Skeletal muscle tissue (tissue), 4 donors: ENCODE measurements around the gene FAM184B. TPM values are rescaled to one million over a fixed set of nuclear protein-coding genes. Genes with fewer than 3 reads are reported as not detected.
A peak's percentile ranks its signal among the peaks of the same experiment; 100 is the strongest.

Experiments
- H3K27ac ChIP-seq: one replicate; pipeline ENCODE4 v1.7.0; 2013; ENCODE audit warnings: mild to moderate bottlenecking, low read depth, low read length, inconsistent platforms
- H3K27me3 ChIP-seq, 3 donors: one replicate each; pipeline ENCODE4 v1.7.0; 2013; ENCODE audit warnings: low read length in 3 of 3; ENCODE audit not compliant: control insufficient read depth in 3 of 3, insufficient read depth in 3 of 3
- H3K36me3 ChIP-seq, 3 donors: one replicate each; pipeline ENCODE4 v1.7.0; 2013; ENCODE audit warnings: low read length in 3 of 3; ENCODE audit not compliant: control insufficient read depth in 3 of 3, insufficient read depth in 3 of 3
- H3K4me1 ChIP-seq, 3 donors: one replicate each; pipeline ENCODE4 v1.7.0; 2013; ENCODE audit warnings: low read length in 3 of 3, mild to moderate bottlenecking in 3 of 3; ENCODE audit not compliant: control insufficient read depth in 3 of 3, insufficient read depth in 3 of 3
- H3K4me3 ChIP-seq, 3 donors: one replicate each; pipeline ENCODE4 v1.7.0; 2013; ENCODE audit warnings: low read length in 3 of 3
- H3K9ac ChIP-seq, 3 donors: one replicate each; pipeline ENCODE4 v1.7.0; 2013; ENCODE audit warnings: low read length in 3 of 3, mild to moderate bottlenecking in 3 of 3, moderate library complexity in 2 of 3, low read depth in 1 of 3
- H3K9me3 ChIP-seq, 3 donors: one replicate each; pipeline ENCODE4 v1.7.0; 2013; ENCODE audit warnings: low read length in 3 of 3; ENCODE audit not compliant: control insufficient read depth in 3 of 3
- total RNA-seq: library from RNA; depleted of rRNA; stranded (reverse); fragments of >200 nt; gene quantifications from one replicate; pipeline ENCODE4 v1.2.3, GENCODE V29; 2014
- donor health status: Osteomylitis.

Gene FAM184B
- total RNA-seq, 1 donor from 2014 or later = 4.2 TPM

DNA sequence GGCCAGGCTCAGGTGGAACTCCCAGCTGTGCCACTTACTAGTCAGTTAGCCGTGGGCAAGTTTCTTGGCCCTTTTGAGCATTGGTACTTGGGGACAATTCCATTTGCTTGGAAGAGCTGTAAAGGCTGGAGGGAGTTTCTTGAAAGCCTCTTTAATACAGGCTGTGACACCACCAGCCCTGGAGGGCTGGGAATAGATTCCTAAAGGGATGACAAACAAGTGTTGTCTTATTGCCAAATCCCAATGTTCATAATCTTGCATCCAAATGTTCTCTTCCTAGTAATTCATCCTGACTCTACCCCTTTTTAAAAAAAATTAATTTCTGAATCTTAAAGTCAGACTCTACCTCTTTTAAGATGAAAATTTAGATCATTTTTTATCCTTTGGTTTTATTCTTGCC, 181.6 kb downstream of the FAM184B start:
- peaks cover 33 to 59% (median 44%) of the 10 kb centered on the region in 3 donors for H3K36me3 ChIP-seq
- H3K9ac ChIP-seq = no peak overlapping the region
- no peak overlapping the region for H3K4me3 ChIP-seq
- no peaks in the 10 kb centered on the region for H3K9me3 ChIP-seq
- H3K4me1 ChIP-seq = no peaks in the 10 kb centered on the region
- no peak overlapping the region for H3K27ac ChIP-seq
- no peaks in the 10 kb centered on the region for H3K27me3 ChIP-seq

DNA sequence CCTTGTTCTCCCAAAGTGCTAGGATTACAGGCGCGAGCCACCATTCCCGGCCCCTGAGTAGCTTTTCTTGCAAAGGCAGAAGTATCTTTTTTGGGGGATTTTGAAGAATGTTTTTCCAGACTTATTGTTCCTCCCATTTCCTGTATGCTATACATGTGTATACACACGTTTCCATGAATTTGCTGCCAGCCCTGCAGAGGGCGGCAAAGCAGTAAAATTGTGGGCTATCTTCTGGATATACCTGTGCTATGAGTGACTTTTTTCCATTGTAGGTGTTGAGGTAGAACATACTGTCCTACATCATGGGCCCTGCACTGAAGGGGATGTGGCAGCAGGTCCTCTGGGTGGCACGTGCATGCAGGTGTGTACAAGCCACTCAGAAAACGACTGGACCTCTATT, 183.9 kb downstream of the FAM184B start:
- H3K4me3 ChIP-seq = no peak overlapping the region
- H3K4me1 ChIP-seq = no peaks in the 10 kb centered on the region
- H3K27me3 ChIP-seq = no peaks in the 10 kb centered on the region
- H3K36me3 ChIP-seq = peaks cover 35 to 59% (median 46%) of the 10 kb centered on the region in 3 donors
- no peak overlapping the region for H3K9ac ChIP-seq
- no peaks in the 10 kb centered on the region for H3K9me3 ChIP-seq
- H3K27ac ChIP-seq = no peak overlapping the region

DNA sequence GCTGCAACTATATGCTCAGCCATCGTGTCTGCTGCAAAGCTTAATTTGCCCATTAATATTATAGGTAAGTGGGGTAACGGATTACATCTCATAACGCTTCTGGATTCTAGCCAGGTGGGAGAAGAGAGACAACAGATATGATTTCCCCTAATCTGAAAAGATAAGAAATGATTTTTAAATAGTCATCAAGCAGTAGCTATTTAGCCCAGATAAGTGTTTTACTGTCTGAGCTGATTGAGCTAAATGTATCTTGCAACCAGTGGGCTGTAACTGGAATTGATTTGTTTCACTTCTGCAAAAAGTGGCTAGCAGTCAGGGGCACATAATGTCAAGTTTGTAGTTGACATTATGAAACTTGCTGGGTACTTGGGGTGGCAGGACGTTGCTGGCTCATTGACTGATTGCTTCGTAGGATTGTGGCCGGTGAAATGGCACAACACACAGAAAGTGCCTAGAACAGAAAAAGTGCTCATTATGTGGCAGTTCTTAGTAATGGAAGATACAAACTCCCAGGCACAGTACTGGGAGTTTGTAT, 185.9 kb downstream of the FAM184B start:
- Histone ChIP-seq H3K4me1 (no peaks in the 10 kb centered on the region), H3K27ac (no peak overlapping the region), H3K9me3 (no peaks in the 10 kb centered on the region), H3K4me3 (no peak overlapping the region), H3K36me3 (peaks cover 30 to 52% (median 45%) of the 10 kb centered on the region in 3 donors), H3K27me3 (no peaks in the 10 kb centered on the region), H3K9ac (no peak overlapping the region)

GRCh38 chr4:17589355-17589754, 192.1 kb downstream of the FAM184B start:
- H3K4me1 ChIP-seq = peaks cover 0 to 4% (median 0%) of the 10 kb centered on the region in 3 donors
- no peaks in the 10 kb centered on the region for H3K27me3 ChIP-seq
- no peaks in the 10 kb centered on the region for H3K9me3 ChIP-seq
- H3K4me3 ChIP-seq = no peak overlapping the region
- peaks cover 29 to 53% (median 43%) of the 10 kb centered on the region in 3 donors for H3K36me3 ChIP-seq
- no peak overlapping the region for H3K27ac ChIP-seq
- H3K9ac ChIP-seq = no peak overlapping the region

GRCh38 chr4:17587094-17587822, 194.2 kb downstream of the FAM184B start:
- no peaks in the 10 kb centered on the region for H3K27me3 ChIP-seq
- H3K4me1 ChIP-seq = peaks cover 0 to 4% (median 0%) of the 10 kb centered on the region in 3 donors
- H3K4me3 ChIP-seq = no peak overlapping the region
- no peak overlapping the region for H3K27ac ChIP-seq
- peaks cover 47 to 66% (median 57%) of the 10 kb centered on the region in 3 donors for H3K36me3 ChIP-seq
- H3K9ac ChIP-seq = no peak overlapping the region
- H3K9me3 ChIP-seq = no peaks in the 10 kb centered on the region

- H3K4me3 ChIP-seq = no peak overlapping the region
- H3K27me3 ChIP-seq = no peaks in the 10 kb centered on the region
- H3K9me3 ChIP-seq = no peaks in the 10 kb centered on the region
- no peak overlapping the region for H3K27ac ChIP-seq
- peaks cover 51 to 66% (median 53%) of the 10 kb centered on the region in 3 donors for H3K36me3 ChIP-seq
- H3K4me1 ChIP-seq = peaks cover 0 to 6% (median 0%) of the 10 kb centered on the region in 3 donors
- no peak overlapping the region for H3K9ac ChIP-seq
These were observed 196.8 kb downstream of the FAM184B start for GRCh38 chr4:17584521-17585213.

- Histone ChIP-seq H3K9me3 (no peaks in the 10 kb centered on the region), H3K4me1 (peaks cover 5 to 11% (median 6%) of the 10 kb centered on the region in 3 donors), H3K4me3 (no peak overlapping the region), H3K27me3 (no peaks in the 10 kb centered on the region), H3K27ac (no peak overlapping the region), H3K36me3 (peaks cover 48 to 62% (median 53%) of the 10 kb centered on the region in 3 donors), H3K9ac (no peak overlapping the region)
These were observed 197.5 kb downstream of the FAM184B start for GRCh38 chr4:17583941-17584340.

- Histone ChIP-seq H3K36me3 (peaks cover 44 to 58% (median 53%) of the 10 kb centered on the region in 3 donors), H3K9ac (no peak overlapping the region), H3K9me3 (no peaks in the 10 kb centered on the region), H3K4me3 (no peak overlapping the region), H3K27me3 (no peaks in the 10 kb centered on the region), H3K4me1 (peaks cover 12 to 18% (median 13%) of the 10 kb centered on the region in 3 donors), H3K27ac (no peak overlapping the region)
These were observed 198.1 kb downstream of the FAM184B start for GRCh38 chr4:17583276-17583675.

DNA sequence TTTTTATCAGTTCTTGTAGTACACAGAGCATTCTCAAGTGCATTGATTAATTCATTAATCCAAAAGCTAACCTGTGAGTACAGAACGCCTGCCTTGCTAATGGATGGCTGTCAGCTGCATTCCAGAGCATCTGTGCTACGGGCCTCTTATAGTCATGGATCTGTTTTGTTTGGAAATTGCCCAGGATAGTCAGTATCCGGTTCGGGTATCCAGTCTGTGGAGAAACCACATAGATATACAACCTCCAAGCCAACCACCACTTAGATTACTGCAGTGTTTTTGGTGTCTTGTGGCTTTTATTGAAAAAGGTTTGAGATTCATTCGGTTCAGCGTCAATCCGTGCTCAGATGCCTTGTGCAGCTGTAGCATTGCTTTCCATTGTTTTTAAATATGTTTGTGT, 200.5 kb downstream of the FAM184B start:
- peaks cover 43 to 51% (median 43%) of the 10 kb centered on the region in 3 donors for H3K36me3 ChIP-seq
- no peak overlapping the region for H3K4me3 ChIP-seq
- peak overlapping the region; percentile 91 for H3K27ac ChIP-seq
- no peaks in the 10 kb centered on the region for H3K27me3 ChIP-seq
- no peak overlapping the region for H3K9ac ChIP-seq
- no peaks in the 10 kb centered on the region for H3K9me3 ChIP-seq
- H3K4me1 ChIP-seq = peaks cover 20 to 27% (median 24%) of the 10 kb centered on the region in 3 donors
